Breast epithelium (tissue), 4 donors: ENCODE results near the gene KLHDC2. TPM values are rescaled to one million over a fixed set of nuclear protein-coding genes. Genes with fewer than 3 reads are reported as not detected.

ENCODE experiments used
- DNase-seq, 2 donors: peaks; one replicate each; pipeline ENCODE4 v3.0.0-alpha.2; 2019; ENCODE audit warnings: low spot score in 2 of 2
- H3K27ac ChIP-seq, 2 donors: fragments of 200-600 bp; sonication (generic) in 1 of 2; one replicate each; pipeline ENCODE4 v1.5.1; 2016 to 2019; ENCODE audit warnings: mild to moderate bottlenecking in 1 of 2
- H3K27me3 ChIP-seq, 2 donors: fragments of 200-600 bp; sonication (generic) in 1 of 2; one replicate each; pipeline versions ENCODE4 v1.5.1 to v1.6.0; 2017 to 2019; ENCODE audit warnings: control low read depth in 1 of 2, mild to moderate bottlenecking in 1 of 2
- H3K36me3 ChIP-seq: fragments of 200-600 bp; one replicate; pipeline ENCODE4 v1.5.1; 2019
- H3K4me1 ChIP-seq, 2 donors: fragments of 200-600 bp; sonication (generic); one replicate each; pipeline ENCODE4 v1.5.1; 2016 to 2019; ENCODE audit warnings: control low read depth in 1 of 2
- H3K4me3 ChIP-seq, 3 donors: fragments of 200-600 bp; sonication (generic); 1 replicate in 2 of 3; 2 replicates in 1 of 3; pipeline ENCODE4 v1.5.1; 2016 to 2019; ENCODE audit warnings: mild to moderate bottlenecking in 3 of 3, moderate library complexity in 2 of 3
- H3K9me3 ChIP-seq, 2 donors: fragments of 200-600 bp; sonication (generic) in 1 of 2; one replicate each; pipeline ENCODE4 v1.5.1; 2016 to 2019; ENCODE audit warnings: control low read depth in 1 of 2
- CTCF ChIP-seq, 3 donors: fragments of 450-650 bp; IDR thresholded peaks; one replicate each; pipeline ENCODE4 v1.5.1; 2016 to 2017; ENCODE audit warnings: antibody characterized with exemption in 3 of 3, mild to moderate bottlenecking in 3 of 3, moderate library complexity in 3 of 3
- POLR2A ChIP-seq: fragments of 450-650 bp; IDR thresholded peaks from one replicate; pipeline ENCODE4 v1.6.1; 2016; ENCODE audit warnings: antibody characterized with exemption, mild to moderate bottlenecking, moderate library complexity
- POLR2AphosphoS5 ChIP-seq, 3 donors: sonication (generic); formaldehyde crosslinking; IDR thresholded peaks; one replicate each; pipeline ENCODE4 v1.6.1; 2017; ENCODE audit warnings: antibody characterized with exemption in 3 of 3
- intact Hi-C: fragments of 100-400 bp; cut with DNase I; formaldehyde crosslinking; loops from one replicate; pipeline ENCODE4 v1.15.1; 2023; ENCODE audit warnings: low total_unique reads
- total RNA-seq, 3 donors: library from RNA; depleted of rRNA; stranded (reverse); fragments of >200 nt; gene quantifications; one replicate each; pipeline ENCODE4 v1.1.0, GENCODE V29; 2016

KLHDC2 gene
- total RNA-seq, 3 donors from 2014 or later = 74.4 to 107 (median 88.5) TPM

DNA sequence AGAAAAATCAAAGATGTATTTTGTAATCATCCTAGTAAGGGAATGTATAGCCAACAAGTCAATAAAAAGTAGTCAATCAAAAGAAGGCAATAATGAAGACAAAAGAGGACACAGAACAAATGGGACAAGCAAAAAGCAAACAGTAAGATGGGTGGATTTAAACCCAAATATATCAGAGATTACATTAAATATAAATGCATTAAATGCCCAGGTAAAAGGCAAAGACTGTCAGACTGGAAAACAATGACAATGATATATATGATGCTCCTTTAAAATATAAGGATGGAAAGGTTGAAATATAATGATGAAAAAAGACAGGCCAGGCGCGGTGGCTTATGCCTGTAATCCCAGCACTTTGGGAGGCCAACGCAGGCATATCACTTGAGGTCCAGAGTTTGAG is 48.9 kb downstream of the KLHDC2 start:
- H3K36me3 ChIP-seq = peaks cover 25% of the 10 kb centered on the region
- H3K4me3 ChIP-seq = no peak overlapping the region
- TF ChIP-seq CTCF (IDR thresholded peaks at IDR 0.05) = no peak
- TF ChIP-seq POLR2A = no peak
- no peak for TF ChIP-seq POLR2AphosphoS5 (IDR thresholded peaks at IDR 0.05)
- H3K9me3 ChIP-seq = peaks cover 5 to 15% of the 10 kb centered on the region in 2 donors
- DNase-seq = no peak
- intact Hi-C loops = no loop called here
- no peak overlapping the region for H3K27ac ChIP-seq
- H3K27me3 ChIP-seq = no peaks in the 10 kb centered on the region
- no peaks in the 10 kb centered on the region for H3K4me1 ChIP-seq

- no peak overlapping the region for H3K27ac ChIP-seq
- intact Hi-C loops = no loop called here
- no peak for DNase-seq
- no peak overlapping the region for H3K4me3 ChIP-seq
- no peaks in the 10 kb centered on the region for H3K4me1 ChIP-seq
- no peak for TF ChIP-seq POLR2AphosphoS5 (IDR thresholded peaks at IDR 0.05)
- TF ChIP-seq POLR2A = no peak
- TF ChIP-seq CTCF (IDR thresholded peaks at IDR 0.05) = no peak
- no peaks in the 10 kb centered on the region for H3K27me3 ChIP-seq
- H3K36me3 ChIP-seq = peaks cover 18% of the 10 kb centered on the region
- peaks cover 5 to 9% of the 10 kb centered on the region in 2 donors for H3K9me3 ChIP-seq
Observed at GRCh38 chr14:49820176-49820575, 52.2 kb downstream of the KLHDC2 start.

DNA sequence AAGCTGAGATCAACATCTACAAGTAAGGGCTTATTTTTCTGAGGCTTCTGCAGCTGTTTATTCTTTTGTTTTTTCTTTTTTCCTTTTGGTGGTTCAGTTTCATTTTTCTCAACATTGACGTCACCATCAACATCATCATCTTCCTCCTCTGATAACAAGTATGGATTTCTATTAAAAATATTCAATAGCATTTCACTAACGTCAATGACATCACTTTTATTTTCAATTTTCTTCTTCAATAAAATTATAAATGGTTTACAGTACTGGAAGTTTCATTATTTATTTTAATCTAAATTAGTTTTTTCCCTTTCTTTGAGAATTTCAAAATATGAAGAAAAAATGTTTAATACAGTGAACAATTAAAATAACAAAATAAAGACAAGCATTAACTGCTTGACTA is 60.7 kb downstream of the KLHDC2 start:
- no peak for DNase-seq
- no peak overlapping the region for H3K27ac ChIP-seq
- H3K36me3 ChIP-seq = no peaks in the 10 kb centered on the region
- intact Hi-C loops = no loop called here
- H3K4me1 ChIP-seq = no peaks in the 10 kb centered on the region
- no peak overlapping the region for H3K4me3 ChIP-seq
- TF ChIP-seq POLR2AphosphoS5 (IDR thresholded peaks at IDR 0.05) = no peak
- TF ChIP-seq POLR2A = no peak
- no peak for TF ChIP-seq CTCF (IDR thresholded peaks at IDR 0.05)
- no peaks in the 10 kb centered on the region for H3K9me3 ChIP-seq
- H3K27me3 ChIP-seq = no peaks in the 10 kb centered on the region

Other genes starting within 250 kb of the KLHDC2 start
- over 10,000 TPM in 2 of 3 donors, 1,000 to 10,000 TPM in 1; 6,323 to 14,663 (median 13,626) TPM for gene RPS29, start 181.8 kb upstream of the KLHDC2 start, total RNA-seq
- gene LRR1, start 169.2 kb upstream of the KLHDC2 start, total RNA-seq = 1 to 10 TPM; 7.9 to 9.8 (median 9.2) TPM
- 100 to 1,000 TPM; 161 to 303 (median 269) TPM for gene RPL36AL, start 147.5 kb upstream of the KLHDC2 start, total RNA-seq
- 10 to 100 TPM; 21.6 to 24.9 (median 22.1) TPM for gene MGAT2, start 147.4 kb upstream of the KLHDC2 start, total RNA-seq
- 10 to 100 TPM in 2 of 3 donors, 1 to 10 TPM in 1; 7.2 to 15.8 (median 12.1) TPM for gene DNAAF2, start 132.9 kb upstream of the KLHDC2 start, total RNA-seq
- gene POLE2, start 79.9 kb upstream of the KLHDC2 start, total RNA-seq = 1 to 10 TPM; 1.6 to 9.8 (median 5.6) TPM
- gene KLHDC1, start 75.0 kb upstream of the KLHDC2 start, total RNA-seq = 10 to 100 TPM in 2 of 3 donors, 1 to 10 TPM in 1; 7.8 to 13.5 (median 11.8) TPM
- gene NEMF, start 84.6 kb downstream of the KLHDC2 start, total RNA-seq = 100 to 1,000 TPM in 2 of 3 donors, 10 to 100 TPM in 1; 86.9 to 132 (median 125) TPM
- 10 to 100 TPM; 39.2 to 63.8 (median 44.2) TPM for gene ARF6, start 124.9 kb downstream of the KLHDC2 start, total RNA-seq